Nucleus accumbens (tissue), 56 donors: ENCODE data around the gene TMEM221.
A peak's percentile ranks its signal among the peaks of the same experiment; 100 is the strongest.

ENCODE experiments used
- DNase-seq, 56 donors: peaks; one replicate each; lab custom pipeline; 2025; lab: John Stamatoyannopoulos, UW

The TMEM221 gene

GRCh38 chr19:17409990-17410389 is 38.5 kb downstream of the TMEM221 start:
- DNase-seq: no peak

GRCh38 chr19:17406887-17407196 is 41.6 kb downstream of the TMEM221 start:
- DNase-seq: no peak

- DNase-seq: peak in 5 of 56 donors; percentile 3 to 24 (median 5)
Observed at GRCh38 chr19:17406046-17406886, 42.2 kb downstream of the TMEM221 start.

GRCh38 chr19:17405250-17406045 is 43.0 kb downstream of the TMEM221 start, which contains the start of gene BST2:
TSS of gene BST2 (minus strand) at chr19:17405630. CDS start at chr19:17405575, 55 bp downstream.
- peak in 24 of 56 donors; percentile 1 to 59 (median 18) for DNase-seq

- no peak for DNase-seq
Observed at GRCh38 chr19:17404621-17405249, 43.7 kb downstream of the TMEM221 start.

- DNase-seq: no peak
Observed at GRCh38 chr19:17404015-17404414, 44.5 kb downstream of the TMEM221 start.

GRCh38 chr19:17402982-17403855 is 45.2 kb downstream of the TMEM221 start:
- DNase-seq: peak in 2 of 56 donors; percentile 35 to 42

- DNase-seq: no peak
Observed at GRCh38 chr19:17401628-17402027, 46.8 kb downstream of the TMEM221 start.

- no peak for DNase-seq
Observed at GRCh38 chr19:17398902-17399527, 49.5 kb downstream of the TMEM221 start.

GRCh38 chr19:17394891-17395415 is 53.5 kb downstream of the TMEM221 start:
- DNase-seq: peak in 5 of 56 donors; percentile 8 to 33 (median 13)

- DNase-seq: no peak
Observed at GRCh38 chr19:17393914-17394313, 54.6 kb downstream of the TMEM221 start, which contains the start of gene CCDC194. TSS of gene CCDC194 (minus strand) at chr19:17394196. CDS start at chr19:17394158, 38 bp downstream.

GRCh38 chr19:17393002-17393401 is 55.5 kb downstream of the TMEM221 start:
- DNase-seq: no peak

GRCh38 chr19:17391371-17392151 is 56.9 kb downstream of the TMEM221 start:
- peak in 1 of 56 donors; percentile 6 for DNase-seq

GRCh38 chr19:17390665-17391370 is 57.6 kb downstream of the TMEM221 start:
- DNase-seq: peak in 52 of 56 donors; percentile 14 to 88 (median 66)

- DNase-seq: no peak
Observed at GRCh38 chr19:17389957-17390664, 58.4 kb downstream of the TMEM221 start.

- no peak for DNase-seq
Observed at GRCh38 chr19:17389288-17389687, 59.2 kb downstream of the TMEM221 start.
